Body of pancreas (tissue), 4 donors: ENCODE data around the gene RXRA. TPM values are rescaled to one million over a fixed set of nuclear protein-coding genes. Genes with fewer than 3 reads are reported as not detected.

Experiments
- ATAC-seq: fragments of 150-250 bp; one replicate; pipeline ENCODE4 v1.9.1; 2016
- DNase-seq, 4 donors: peaks; one replicate each; pipeline ENCODE4 v3.0.0-alpha.2; 2019
- H3K27ac ChIP-seq, 4 donors: fragments of 200-600 bp; sonication (generic); 1 replicate in 3 of 4; 2 replicates in 1 of 4; pipeline versions ENCODE4 v1.5.1 to v1.6.1; 2016 to 2019; ENCODE audit warnings: mild to moderate bottlenecking in 1 of 4, mixed read lengths in 1 of 4, moderate library complexity in 1 of 4
- H3K27me3 ChIP-seq, 2 donors: fragments of 200-600 bp; sonication (generic); one replicate each; pipeline ENCODE4 v1.6.0; 2016; ENCODE audit warnings: mild to moderate bottlenecking in 1 of 2
- H3K36me3 ChIP-seq, 2 donors: fragments of 200-600 bp; sonication (generic); replicated peaks in 1 of 2; 2 replicates each; pipeline ENCODE4 v1.5.1; 2016; ENCODE audit warnings: low read depth in 2 of 2; ENCODE audit not compliant: insufficient read depth in 1 of 2
- H3K4me1 ChIP-seq: fragments of 200-600 bp; sonication (generic); one replicate; pipeline ENCODE4 v1.6.0; 2016
- H3K4me3 ChIP-seq, 2 donors: fragments of 200-600 bp; sonication (generic); 1 replicate in 1 of 2; 2 replicates in 1 of 2; pipeline ENCODE4 v1.5.1; 2016 to 2019
- H3K9me3 ChIP-seq, 3 donors: fragments of 200-600 bp; sonication (generic); 1 replicate in 2 of 3; 2 replicates in 1 of 3; pipeline ENCODE4 v1.5.1; 2016
- POLR2A ChIP-seq, 3 donors: fragments of 450-650 bp; IDR thresholded peaks; one replicate each; pipeline ENCODE4 v1.6.1; 2016; ENCODE audit warnings: antibody characterized with exemption in 3 of 3, mild to moderate bottlenecking in 2 of 3
- WGBS, 2 donors: methylation state at CpG; one replicate each; pipeline ENCODE4 v1.1.5; 2017; 5-methylcytosine and 5-hydroxymethylcytosine counted together
- intact Hi-C: fragments of 100-400 bp; cut with DNase I; formaldehyde crosslinking; loops from one replicate; pipeline ENCODE4 v1.15.1; 2023
- total RNA-seq, 2 donors: library from RNA; depleted of rRNA; stranded (reverse); fragments of >200 nt; gene quantifications; one replicate each; pipeline ENCODE4 v1.1.0, GENCODE V29; 2016
- TF ChIP-seq, protein P1 (sequence below), 7 experiments: fragments of 450-650 bp in 4 of 7; fragments of 200-600 bp in 3 of 7; sonication (generic) in 3 of 7; IDR thresholded peaks; one replicate each; pipeline ENCODE4 v1.5.1; 2016 to 2019; ENCODE audit warnings: antibody characterized with exemption in 7 of 7

Gene RXRA
- total RNA-seq, 2 donors from 2014 or later: 31.4 to 41.9 TPM

DNA sequence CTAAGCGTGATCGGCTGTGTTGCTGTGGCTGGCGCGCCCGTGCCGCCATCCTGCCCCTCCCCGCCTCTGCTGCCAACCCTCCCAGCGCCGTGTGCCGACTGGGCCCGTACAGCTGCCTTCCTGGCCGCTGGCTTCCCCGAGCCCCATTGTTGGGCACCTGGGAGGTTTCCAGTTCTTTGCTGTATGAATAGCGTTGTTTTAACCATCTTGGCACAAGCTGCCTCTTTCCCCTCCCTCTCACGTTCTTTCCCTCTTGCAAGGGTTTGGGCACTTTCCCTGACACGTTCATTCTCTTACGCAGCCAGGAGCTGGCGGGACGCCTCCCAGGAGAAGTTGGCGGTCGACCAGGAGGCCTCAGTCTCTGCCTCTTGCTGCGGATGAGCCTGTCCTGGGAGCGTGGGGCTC lies 43.1 kb upstream of the RXRA start:
- peak; percentile 77 for ATAC-seq
- Histone ChIP-seq H3K27me3 (no peaks in the 10 kb centered on the region), H3K36me3 (no peaks in the 10 kb centered on the region), H3K27ac (peak overlapping the region; percentile 75 to 83 (median 81)), H3K4me3 (no peak overlapping the region), H3K9me3 (no peaks in the 10 kb centered on the region), H3K4me1 (peaks cover 33% of the 10 kb centered on the region)
- peak; percentile 67 to 81 (median 75) for DNase-seq
- 34 to 37% methylated on average over 18 to 23 of the region's 23 CpGs for WGBS, 2 donors
- intact Hi-C loops: no loop called here
- peak; percentile 22 to 57 (median 54) for TF ChIP-seq POLR2A (IDR thresholded peaks at IDR 0.05)
- TF ChIP-seq, protein P1, sequence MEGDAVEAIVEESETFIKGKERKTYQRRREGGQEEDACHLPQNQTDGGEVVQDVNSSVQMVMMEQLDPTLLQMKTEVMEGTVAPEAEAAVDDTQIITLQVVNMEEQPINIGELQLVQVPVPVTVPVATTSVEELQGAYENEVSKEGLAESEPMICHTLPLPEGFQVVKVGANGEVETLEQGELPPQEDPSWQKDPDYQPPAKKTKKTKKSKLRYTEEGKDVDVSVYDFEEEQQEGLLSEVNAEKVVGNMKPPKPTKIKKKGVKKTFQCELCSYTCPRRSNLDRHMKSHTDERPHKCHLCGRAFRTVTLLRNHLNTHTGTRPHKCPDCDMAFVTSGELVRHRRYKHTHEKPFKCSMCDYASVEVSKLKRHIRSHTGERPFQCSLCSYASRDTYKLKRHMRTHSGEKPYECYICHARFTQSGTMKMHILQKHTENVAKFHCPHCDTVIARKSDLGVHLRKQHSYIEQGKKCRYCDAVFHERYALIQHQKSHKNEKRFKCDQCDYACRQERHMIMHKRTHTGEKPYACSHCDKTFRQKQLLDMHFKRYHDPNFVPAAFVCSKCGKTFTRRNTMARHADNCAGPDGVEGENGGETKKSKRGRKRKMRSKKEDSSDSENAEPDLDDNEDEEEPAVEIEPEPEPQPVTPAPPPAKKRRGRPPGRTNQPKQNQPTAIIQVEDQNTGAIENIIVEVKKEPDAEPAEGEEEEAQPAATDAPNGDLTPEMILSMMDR (IDR thresholded peaks at IDR 0.05): no peak

DNA sequence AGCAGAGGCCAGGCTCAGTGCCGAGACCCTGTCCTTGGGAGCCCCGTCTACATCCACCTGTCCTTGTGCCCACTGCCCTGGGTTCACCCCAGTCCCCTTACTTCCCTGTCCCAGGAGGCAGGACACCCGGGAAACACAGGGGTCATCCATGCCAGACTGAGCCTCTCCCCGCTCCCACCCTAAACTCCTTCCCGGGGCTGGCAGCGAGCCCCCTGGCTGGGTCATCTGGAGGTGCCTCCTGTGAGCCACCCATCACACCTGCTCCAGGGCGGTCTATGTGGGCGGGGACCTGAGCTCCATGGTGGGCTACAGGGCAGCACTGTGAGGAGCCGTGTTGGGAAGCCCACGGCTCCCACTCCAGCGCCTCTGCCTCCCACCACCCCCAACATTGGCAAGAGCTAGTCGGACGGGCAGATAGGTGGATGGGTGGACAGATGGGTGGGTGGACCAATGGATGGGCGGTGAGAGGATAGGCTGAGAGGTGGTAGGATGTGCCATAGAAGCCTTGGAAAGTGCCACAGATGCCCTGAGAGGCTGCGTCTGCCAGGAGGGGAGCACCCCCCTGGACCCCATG lies 42.5 kb upstream of the RXRA start:
- Histone ChIP-seq H3K4me1 (peaks cover 33% of the 10 kb centered on the region), H3K9me3 (no peaks in the 10 kb centered on the region), H3K36me3 (no peaks in the 10 kb centered on the region), H3K4me3 (no peak overlapping the region), H3K27me3 (no peaks in the 10 kb centered on the region), H3K27ac (peak overlapping the region; percentile 75 to 83 (median 81))
- DNase-seq (no peak), ATAC-seq (peak; percentile 17)
- intact Hi-C loops: no loop called here
- TF ChIP-seq, protein P1 (IDR thresholded peaks at IDR 0.05): no peak
- no peak for TF ChIP-seq POLR2A (IDR thresholded peaks at IDR 0.05)
- WGBS, 2 donors: 65 to 69% methylated on average over 13 to 15 of the region's 15 CpGs

DNA sequence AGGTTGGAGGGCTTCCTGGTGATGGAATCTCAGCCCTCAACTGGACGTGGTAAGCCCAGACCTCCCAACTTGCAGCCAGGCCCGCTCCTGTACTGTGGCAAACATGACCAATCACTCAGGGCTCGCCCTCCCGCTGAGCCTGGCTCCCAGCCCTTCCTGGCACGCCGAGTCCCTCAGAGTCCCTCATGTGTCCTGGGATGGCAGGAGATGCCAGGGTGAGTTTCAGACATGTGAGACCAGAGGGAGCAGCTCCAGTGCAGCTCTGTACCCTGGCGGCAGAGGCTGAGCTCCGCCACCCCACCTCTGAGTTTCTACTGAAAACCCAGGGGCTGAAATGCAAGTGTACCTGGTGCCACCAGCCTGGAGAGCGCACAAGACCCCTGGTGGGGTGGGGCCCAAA lies 42.0 kb upstream of the RXRA start:
- DNase-seq (peak; percentile 69 to 83 (median 80)), ATAC-seq (peak; percentile 76)
- intact Hi-C loops: no loop called here
- H3K4me1 ChIP-seq: peaks cover 33% of the 10 kb centered on the region
- H3K4me3 ChIP-seq: no peak overlapping the region
- TF ChIP-seq, protein P1 (IDR thresholded peaks at IDR 0.05): peak in 3 of 7 experiments; percentile 8 to 22 (median 9)
- TF ChIP-seq POLR2A (IDR thresholded peaks at IDR 0.05): peak in 2 of 3 donors; percentile 19 to 42
- no peaks in the 10 kb centered on the region for H3K9me3 ChIP-seq
- no peaks in the 10 kb centered on the region for H3K27me3 ChIP-seq
- peak overlapping the region; percentile 75 to 83 (median 81) for H3K27ac ChIP-seq
- 50% methylated on average over 9 of the region's 9 CpGs; no CpG with 5 or more reads in 1 of the 2 donors for WGBS, 2 donors
- H3K36me3 ChIP-seq: no peaks in the 10 kb centered on the region

DNA sequence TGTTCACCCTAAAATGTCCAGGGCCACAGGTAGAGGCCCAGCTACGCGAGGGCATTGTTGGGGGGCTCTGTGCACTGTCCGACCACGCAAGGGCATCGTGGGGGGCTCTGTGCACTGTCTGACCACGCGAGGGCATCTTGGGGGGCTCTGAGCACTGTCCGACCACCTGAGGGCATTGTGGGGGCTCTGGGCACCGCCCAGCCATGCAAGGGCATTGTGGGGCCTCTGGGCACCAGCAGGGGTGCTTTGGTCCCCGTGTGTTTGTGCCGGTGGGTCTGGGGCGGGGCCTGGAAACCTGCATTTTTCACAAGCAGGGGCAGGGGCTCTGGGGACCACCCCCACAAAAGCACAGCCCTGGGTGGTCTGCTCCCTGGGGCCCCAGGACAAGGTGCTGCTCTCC lies 41.5 kb upstream of the RXRA start:
- DNase-seq (no peak), ATAC-seq (no peak)
- no peaks in the 10 kb centered on the region for H3K9me3 ChIP-seq
- no peak overlapping the region for H3K4me3 ChIP-seq
- intact Hi-C loops: no loop called here
- H3K4me1 ChIP-seq: peaks cover 33% of the 10 kb centered on the region
- TF ChIP-seq, protein P1 (IDR thresholded peaks at IDR 0.05): no peak
- no peak for TF ChIP-seq POLR2A (IDR thresholded peaks at IDR 0.05)
- no peaks in the 10 kb centered on the region for H3K36me3 ChIP-seq
- H3K27me3 ChIP-seq: no peaks in the 10 kb centered on the region
- 50 to 58% methylated on average over 7 to 11 of the region's 12 CpGs for WGBS, 2 donors
- peak overlapping the region; percentile 75 to 83 (median 81) for H3K27ac ChIP-seq
